CD8-positive, alpha-beta memory T cell (primary cell): ENCODE measurements around the gene P2RX5. TPM values are rescaled to one million over a fixed set of nuclear protein-coding genes. Genes with fewer than 3 reads are reported as not detected.

ENCODE experiments used
- CTCF ChIA-PET: fragments of 350-600 bp; sonication (Branson Sonifier 250); formaldehyde crosslinking; loops from one replicate; lab custom pipeline; 2021; ENCODE audit warnings: antibody characterized with exemption; lab: Charles Lee
- POLR2A ChIA-PET: fragments of 350-600 bp; sonication (Branson Sonifier 250); formaldehyde crosslinking; loops from one replicate; lab custom pipeline; 2021; ENCODE audit warnings: antibody characterized with exemption; lab: Charles Lee
- DNase-seq, 5 donors: peaks; one replicate each; pipeline versions ENCODE4 v3.0.0 to v3.0.0-alpha.2; 2020 to 2022; ENCODE audit warnings: mixed read lengths in 1 of 5
- H3K27ac ChIP-seq: one replicate; pipeline ENCODE4 v1.7.0; 2013; ENCODE audit warnings: low read depth, mild to moderate bottlenecking, low read length, moderate library complexity
- H3K27me3 ChIP-seq: 2 replicates; pipeline ENCODE4 v1.7.0; 2013; ENCODE audit warnings: low read length, mild to moderate bottlenecking; ENCODE audit not compliant: insufficient read depth, poor library complexity, severe bottlenecking
- H3K36me3 ChIP-seq: 2 replicates; pipeline ENCODE4 v1.7.0; 2013; ENCODE audit warnings: mild to moderate bottlenecking, low read length, moderate library complexity; ENCODE audit not compliant: insufficient read depth
- H3K4me1 ChIP-seq: 2 replicates; pipeline ENCODE4 v1.7.0; 2013; ENCODE audit warnings: mild to moderate bottlenecking, low read length, moderate library complexity; ENCODE audit not compliant: insufficient read depth
- H3K4me3 ChIP-seq: 2 replicates; pipeline ENCODE4 v1.7.0; 2013; ENCODE audit warnings: mild to moderate bottlenecking, low read length
- H3K9me3 ChIP-seq: 2 replicates; pipeline ENCODE4 v1.7.0; 2013; ENCODE audit warnings: mild to moderate bottlenecking, low read length
- H3K27ac Mint-ChIP-seq, 8 donors: one replicate each; pipeline ENCODE4 v1.8.0; 2020 to 2021; ENCODE audit warnings: mixed read lengths in 8 of 8, mild to moderate bottlenecking in 6 of 8, inconsistent platforms in 3 of 8, moderate library complexity in 3 of 8
- H3K27me3 Mint-ChIP-seq, 2 donors: one replicate each; pipeline ENCODE4 v1.8.0; 2020 to 2021; ENCODE audit warnings: mixed read lengths in 2 of 2, mild to moderate bottlenecking in 1 of 2, moderate library complexity in 1 of 2
- H3K36me3 Mint-ChIP-seq, 3 donors: one replicate each; pipeline ENCODE4 v1.8.0; 2020 to 2021; ENCODE audit warnings: mixed read lengths in 3 of 3, inconsistent platforms in 1 of 3, mild to moderate bottlenecking in 1 of 3
- H3K4me1 Mint-ChIP-seq, 3 donors: one replicate each; pipeline ENCODE4 v1.8.0; 2020 to 2021; ENCODE audit warnings: mixed read lengths in 3 of 3, inconsistent platforms in 1 of 3, mild to moderate bottlenecking in 1 of 3
- H3K4me3 Mint-ChIP-seq, 7 donors: one replicate each; pipeline ENCODE4 v1.8.0; 2020 to 2021; ENCODE audit warnings: mixed read lengths in 7 of 7, mild to moderate bottlenecking in 6 of 7, moderate library complexity in 4 of 7, inconsistent platforms in 2 of 7
- H3K9me3 Mint-ChIP-seq, 5 donors: one replicate each; pipeline ENCODE4 v1.8.0; 2020 to 2022; ENCODE audit warnings: mixed read lengths in 5 of 5, mild to moderate bottlenecking in 3 of 5, moderate library complexity in 2 of 5, inconsistent platforms in 1 of 5
- polyA plus RNA-seq: library from polyadenylated mRNA; unstranded; fragments of 300-500 nt; fragmentation: Illumina TruSeq; gene quantifications from one replicate; pipeline ENCODE4 v1.2.3, GENCODE V29; 2021
- total RNA-seq, 2 experiments: library from RNA; stranded (reverse); gene quantifications; one replicate each; pipeline ENCODE4 v1.2.3, GENCODE V29; 2021

P2RX5 gene
- total and polyA plus RNA-seq, 3 experiments from 2014 or later = 9.8 to 37.4 (median 12.0) TPM

- Mint-ChIP-seq H3K4me1 (peaks cover 22 to 32% (median 25%) of the 10 kb centered on the region in 3 donors), H3K27ac (peak overlapping the region; percentile 74 to 96 (median 86)), H3K36me3 (peaks cover 0 to 22% (median 0%) of the 10 kb centered on the region in 3 donors), H3K27me3 (no peaks in the 10 kb centered on the region), H3K4me3 (peak overlapping the region; percentile 90 to 98 (median 92)), H3K9me3 (no peaks in the 10 kb centered on the region)
- peak overlapping the region; percentile 85 for H3K4me3 ChIP-seq
- CTCF ChIA-PET = interaction anchor here (1.5 kb wide), 1 partner anchor 14 kb away, joined by 5 read pairs; no protein-coding TSS in a partner anchor
- H3K27ac ChIP-seq = peak overlapping the region; percentile 55
- no peaks in the 10 kb centered on the region for H3K9me3 ChIP-seq
- DNase-seq = no peak
- H3K36me3 ChIP-seq = no peaks in the 10 kb centered on the region
- H3K4me1 ChIP-seq = peaks cover 20% of the 10 kb centered on the region
- POLR2A ChIA-PET = interaction anchor here (0.9 kb wide), 1 partner anchor 53 kb away, joined by 3 read pairs; the partner anchor contains the start of gene HASPIN
- no peaks in the 10 kb centered on the region for H3K27me3 ChIP-seq
Measured at GRCh38 chr17:3669548-3669947, 26.4 kb downstream of the P2RX5 start.

GRCh38 chr17:3669085-3669347 is 26.9 kb downstream of the P2RX5 start:
- Histone ChIP-seq H3K36me3 (no peaks in the 10 kb centered on the region), H3K9me3 (no peaks in the 10 kb centered on the region), H3K27me3 (no peaks in the 10 kb centered on the region), H3K27ac (peak overlapping the region; percentile 55), H3K4me1 (peaks cover 20% of the 10 kb centered on the region), H3K4me3 (peak overlapping the region; percentile 85)
- H3K9me3 Mint-ChIP-seq = no peaks in the 10 kb centered on the region
- H3K4me3 Mint-ChIP-seq = peak overlapping the region; percentile 90 to 98 (median 92)
- DNase-seq = no peak
- ChIA-PET POLR2A (interaction anchor here (1.0 to 1.3 kb wide), 2 partner anchors 33 to 42 kb away, joined by 3 to 5 read pairs; partner anchors contain the start of genes CTNS and SHPK), CTCF (interaction anchor here (0.7 kb wide), 1 partner anchor 14 kb away, joined by 3 read pairs; no protein-coding TSS in a partner anchor)
- peaks cover 21 to 32% (median 25%) of the 10 kb centered on the region in 3 donors for H3K4me1 Mint-ChIP-seq
- no peaks in the 10 kb centered on the region for H3K27me3 Mint-ChIP-seq
- peak overlapping the region; percentile 74 to 96 (median 86) for H3K27ac Mint-ChIP-seq
- peaks cover 0 to 26% (median 0%) of the 10 kb centered on the region in 3 donors for H3K36me3 Mint-ChIP-seq

GRCh38 chr17:3668279-3669084 is 27.5 kb downstream of the P2RX5 start, which contains the start of the genes EMC6 and TAX1BP3:
Gene EMC6 (plus strand): TSS chr17:3668812. CDS start chr17:3669147, 335 bp downstream.
Gene TAX1BP3 (minus strand): TSS chr17:3668578. CDS start chr17:3668526, 52 bp downstream.
- Mint-ChIP-seq H3K36me3 (peaks cover 0 to 27% (median 0%) of the 10 kb centered on the region in 3 donors), H3K27ac (peak within 1 kb of the TSS; percentile 74 to 96 (median 86)), H3K4me1 (peaks cover 21 to 32% (median 25%) of the 10 kb centered on the region in 3 donors), H3K4me3 (peak within 1 kb of the TSS; percentile 90 to 98 (median 92)), H3K27me3 (no peaks in the 10 kb centered on the region), H3K9me3 (no peaks in the 10 kb centered on the region)
- H3K9me3 ChIP-seq = no peaks in the 10 kb centered on the region
- no peaks in the 10 kb centered on the region for H3K27me3 ChIP-seq
- peak; percentile 98 to 100 (median 99) for DNase-seq
- H3K4me3 ChIP-seq = peak within 1 kb of the TSS; percentile 85
- peak within 1 kb of the TSS; percentile 55 for H3K27ac ChIP-seq
- H3K36me3 ChIP-seq = no peaks in the 10 kb centered on the region
- peaks cover 20% of the 10 kb centered on the region for H3K4me1 ChIP-seq
- ChIA-PET POLR2A (interaction anchor here (1.0 to 1.3 kb wide), 2 partner anchors 32 to 43 kb away, joined by 3 to 5 read pairs; partner anchors contain the start of genes CTNS and SHPK), CTCF (interaction anchor here (0.7 kb wide), 1 partner anchor 14 kb away, joined by 3 read pairs; no protein-coding TSS in a partner anchor)

- Mint-ChIP-seq H3K36me3 (peaks cover 0 to 24% (median 0%) of the 10 kb centered on the region in 3 donors), H3K4me3 (peak overlapping the region; percentile 76 to 98 (median 91)), H3K27me3 (no peaks in the 10 kb centered on the region), H3K4me1 (peaks cover 21 to 32% (median 25%) of the 10 kb centered on the region in 3 donors), H3K9me3 (no peaks in the 10 kb centered on the region), H3K27ac (peak overlapping the region in 5 of 8 donors; percentile 7 to 74 (median 45))
- DNase-seq = no peak
- no peaks in the 10 kb centered on the region for H3K36me3 ChIP-seq
- H3K4me1 ChIP-seq = peaks cover 20% of the 10 kb centered on the region
- CTCF ChIA-PET = interaction anchor here (1.4 kb wide), 1 partner anchor 31 kb away, joined by 4 read pairs; the partner anchor contains the start of genes CTNS and SHPK
- H3K27me3 ChIP-seq = no peaks in the 10 kb centered on the region
- POLR2A ChIA-PET = interaction anchor here (0.6 to 1.3 kb wide), 2 partner anchors 32 to 1841 kb away, joined by 3 to 5 read pairs; partner anchors contain the start of genes CTNS and SHPK
- peak overlapping the region; percentile 85 for H3K4me3 ChIP-seq
- H3K27ac ChIP-seq = peak overlapping the region; percentile 49
- H3K9me3 ChIP-seq = no peaks in the 10 kb centered on the region
Measured at GRCh38 chr17:3667366-3668278, 28.3 kb downstream of the P2RX5 start.

- peaks cover 0 to 17% (median 0%) of the 10 kb centered on the region in 3 donors for H3K36me3 Mint-ChIP-seq
- peak overlapping the region in 3 of 8 donors; percentile 57 to 93 (median 80) for H3K27ac Mint-ChIP-seq
- Histone ChIP-seq H3K36me3 (no peaks in the 10 kb centered on the region), H3K9me3 (no peaks in the 10 kb centered on the region), H3K4me3 (no peak overlapping the region), H3K27me3 (no peaks in the 10 kb centered on the region), H3K4me1 (peaks cover 20% of the 10 kb centered on the region), H3K27ac (no peak overlapping the region)
- ChIA-PET POLR2A (no interaction called here), CTCF (interaction anchor here (1.4 kb wide), 1 partner anchor 30 kb away, joined by 4 read pairs; the partner anchor contains the start of genes CTNS and SHPK)
- no peaks in the 10 kb centered on the region for H3K9me3 Mint-ChIP-seq
- DNase-seq = no peak
- H3K4me1 Mint-ChIP-seq = peaks cover 19 to 29% (median 22%) of the 10 kb centered on the region in 3 donors
- H3K4me3 Mint-ChIP-seq = peak overlapping the region in 6 of 7 donors; percentile 24 to 80 (median 68)
- no peaks in the 10 kb centered on the region for H3K27me3 Mint-ChIP-seq
Measured at GRCh38 chr17:3666516-3666915, 29.4 kb downstream of the P2RX5 start.

- Mint-ChIP-seq H3K4me1 (peaks cover 19 to 28% (median 21%) of the 10 kb centered on the region in 3 donors), H3K36me3 (peaks cover 0 to 17% (median 0%) of the 10 kb centered on the region in 3 donors), H3K27ac (peak overlapping the region in 2 of 8 donors; percentile 57 to 80), H3K9me3 (no peaks in the 10 kb centered on the region), H3K27me3 (no peaks in the 10 kb centered on the region), H3K4me3 (peak overlapping the region; percentile 24 to 80 (median 65))
- Histone ChIP-seq H3K4me1 (peaks cover 20% of the 10 kb centered on the region), H3K27ac (no peak overlapping the region), H3K9me3 (no peaks in the 10 kb centered on the region), H3K36me3 (no peaks in the 10 kb centered on the region), H3K27me3 (no peaks in the 10 kb centered on the region), H3K4me3 (no peak overlapping the region)
- CTCF ChIA-PET = interaction anchor here (0.7 kb wide), 1 partner anchor 109 kb away, joined by 3 read pairs; no protein-coding TSS in a partner anchor
- POLR2A ChIA-PET = interaction anchor here (0.6 kb wide), 1 partner anchor 218 kb away, joined by 5 read pairs; no protein-coding TSS in a partner anchor
- no peak for DNase-seq
Measured at GRCh38 chr17:3665834-3666233, 30.1 kb downstream of the P2RX5 start.
